Activated CD8-positive, alpha-beta memory T cell treated with anti-CD3 and anti-CD28 coated beads, Interleukin-2, amount 50 U/mL, for 1 hour (primary cell): ENCODE data around the gene FSIP1.
A peak's percentile ranks its signal among the peaks of the same experiment; 100 is the strongest.

Experiments
- DNase-seq: peaks from one replicate; pipeline ENCODE4 v3.0.0-alpha.2; 2020; ENCODE audit errors: extremely low read depth

Gene FSIP1

GRCh38 chr15:39756806-39757522 lies 25.7 kb downstream of the FSIP1 start:
- DNase-seq: peak; percentile 1

DNA sequence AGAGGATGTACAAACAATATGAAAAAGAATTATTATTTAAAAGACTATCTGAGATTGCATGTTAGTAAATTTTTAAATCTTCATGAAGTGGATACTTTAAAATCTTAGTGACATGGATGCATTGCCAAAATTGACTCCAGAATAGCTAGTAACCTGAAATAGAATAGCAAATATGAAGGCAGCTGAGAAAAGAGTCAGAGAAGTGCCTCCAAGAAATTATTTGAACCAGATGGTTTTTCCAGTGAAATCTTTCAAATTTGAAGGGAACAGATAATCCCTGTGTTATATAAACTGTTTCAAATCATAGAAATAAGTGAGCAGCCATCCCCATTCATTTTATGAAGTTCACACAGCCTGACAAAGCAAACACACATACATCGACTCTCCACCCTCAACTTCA lies 29.6 kb downstream of the FSIP1 start:
- DNase-seq: no peak

DNA sequence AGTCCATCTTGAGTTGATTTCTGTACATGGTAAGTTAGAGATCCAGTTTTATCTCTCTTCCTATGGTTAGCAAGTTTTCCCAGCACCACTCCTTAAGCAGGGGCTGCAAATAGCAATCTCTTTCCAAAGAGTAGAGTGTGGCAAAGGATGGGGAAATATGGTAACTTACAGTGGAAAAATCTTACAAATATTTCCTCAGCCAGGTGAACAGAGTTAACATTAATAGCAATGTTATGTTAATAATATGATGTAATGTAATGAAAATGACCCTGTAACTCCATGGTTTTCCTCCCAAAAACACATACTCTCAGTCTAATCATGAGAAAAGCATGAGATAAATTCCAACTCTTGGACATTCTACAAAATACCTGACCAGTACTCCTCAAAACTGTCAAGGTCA lies 30.4 kb downstream of the FSIP1 start:
- no peak for DNase-seq

GRCh38 chr15:39748276-39748675 lies 34.4 kb downstream of the FSIP1 start:
- DNase-seq: no peak

DNA sequence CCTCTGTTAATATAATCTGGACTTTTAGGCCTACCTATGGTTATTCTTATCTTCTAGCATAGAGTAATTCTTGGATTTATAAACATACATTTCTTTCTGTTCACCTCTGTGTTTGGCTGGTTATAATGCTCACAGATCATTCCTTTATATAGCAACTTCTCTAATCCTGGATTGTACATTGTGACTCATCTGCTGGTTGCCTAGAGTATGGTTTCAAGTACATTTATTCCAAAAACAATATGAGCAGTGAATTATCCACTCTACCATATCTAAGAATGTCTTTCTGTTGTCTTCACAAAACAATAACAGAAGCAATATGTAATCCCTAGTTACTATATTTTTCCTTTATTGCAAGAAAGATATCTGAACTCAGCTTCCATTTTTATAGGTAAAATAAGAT lies 35.3 kb downstream of the FSIP1 start:
- DNase-seq: no peak

DNA sequence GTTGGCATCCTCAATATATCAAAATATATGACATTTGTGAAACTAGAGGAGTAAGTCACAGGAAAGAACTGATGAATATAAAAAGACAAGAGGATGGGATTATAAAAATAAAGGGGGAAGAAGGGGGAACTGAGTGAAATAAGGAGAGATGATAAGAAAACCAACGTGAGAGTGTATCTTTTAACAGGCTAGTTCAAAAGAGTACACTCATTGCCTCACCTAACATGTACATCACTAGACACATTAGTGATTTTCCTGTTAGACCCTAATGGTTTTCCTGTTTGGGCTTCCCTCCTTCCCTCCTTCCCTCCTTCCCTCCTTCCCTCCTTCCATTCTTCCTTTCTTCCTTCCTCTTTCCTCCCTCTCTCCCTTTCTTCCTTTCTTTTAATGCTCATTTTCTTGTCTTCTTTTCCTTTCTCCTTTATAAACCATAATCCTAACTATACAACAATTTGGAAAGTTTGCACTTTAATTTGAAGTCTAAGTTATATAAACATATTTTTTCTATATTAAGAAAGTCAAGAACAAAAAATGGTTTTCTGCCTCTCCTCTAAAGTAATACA lies 35.8 kb downstream of the FSIP1 start:
- no peak for DNase-seq

DNA sequence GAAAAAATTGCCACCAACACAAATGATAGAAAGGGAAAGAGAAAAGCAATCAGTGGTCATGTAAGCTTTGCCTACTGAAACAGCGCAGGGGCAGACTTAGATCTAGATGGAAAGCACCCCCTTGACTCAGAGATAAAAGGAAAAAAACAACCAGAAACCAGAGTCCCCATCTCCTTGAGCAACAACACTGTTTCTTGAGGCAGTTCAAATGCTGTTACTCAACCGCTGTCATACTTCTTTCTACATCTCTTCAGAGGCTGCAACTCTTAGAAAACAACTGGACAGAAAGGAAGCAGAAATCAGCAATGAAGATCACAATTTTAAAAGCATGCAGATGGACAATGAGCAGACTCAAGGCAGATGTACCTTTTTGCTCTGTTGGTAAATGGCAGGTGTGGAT lies 36.5 kb downstream of the FSIP1 start:
- DNase-seq: no peak

DNA sequence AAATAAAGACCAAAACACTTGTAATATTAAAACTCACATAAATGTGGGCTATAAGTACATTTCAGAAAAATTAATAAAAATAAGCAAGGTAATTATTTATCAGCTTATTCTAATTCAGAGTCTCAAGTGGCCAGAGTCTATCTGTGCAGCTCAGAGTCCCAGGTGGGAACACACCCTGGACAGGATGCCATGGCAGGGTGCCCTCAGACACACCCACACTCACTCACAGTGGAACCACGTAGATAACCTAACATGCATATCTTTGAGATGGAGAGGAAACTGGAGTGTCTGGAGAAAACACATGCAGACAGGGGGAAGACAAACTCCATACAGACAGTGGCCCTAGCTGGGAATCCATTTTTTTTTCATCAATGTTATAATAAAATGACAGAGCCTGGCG lies 37.2 kb downstream of the FSIP1 start:
- no peak for DNase-seq

DNA sequence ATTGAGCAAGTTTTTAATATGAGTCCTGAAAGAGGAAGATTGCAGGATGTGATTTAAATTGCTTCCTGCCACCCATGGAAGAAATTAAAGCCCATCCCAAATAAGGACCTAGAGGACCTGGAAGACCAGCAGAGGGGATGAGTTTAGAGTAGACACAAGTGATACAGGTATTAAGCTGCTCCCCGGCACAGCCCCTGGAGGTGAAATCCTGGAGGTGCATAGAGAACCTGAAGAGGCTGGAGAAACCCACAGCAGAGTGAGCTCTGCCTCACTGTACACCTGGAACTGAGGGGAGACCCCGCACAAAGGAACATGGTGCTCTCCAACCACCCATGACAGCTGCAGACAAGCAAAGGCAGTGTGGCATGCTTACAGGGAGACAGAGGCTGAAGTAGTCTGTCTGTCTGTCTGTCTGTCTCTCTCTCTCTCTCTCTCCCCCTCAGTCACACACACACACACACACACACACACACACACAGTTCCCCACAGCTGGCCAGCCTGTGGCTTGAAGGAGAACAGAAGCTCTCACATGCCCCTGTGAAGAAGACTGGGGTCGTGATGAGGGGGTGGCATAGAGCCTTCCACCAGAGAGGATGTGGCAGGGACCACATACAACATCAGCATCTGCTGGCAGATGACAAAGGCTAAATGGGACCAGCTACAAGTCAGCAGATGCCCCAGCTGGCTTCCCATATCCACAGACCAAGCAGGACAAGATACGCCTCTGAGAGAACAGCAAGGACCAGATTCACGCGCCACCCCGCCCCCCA lies 38.1 kb downstream of the FSIP1 start:
- no peak for DNase-seq

DNA sequence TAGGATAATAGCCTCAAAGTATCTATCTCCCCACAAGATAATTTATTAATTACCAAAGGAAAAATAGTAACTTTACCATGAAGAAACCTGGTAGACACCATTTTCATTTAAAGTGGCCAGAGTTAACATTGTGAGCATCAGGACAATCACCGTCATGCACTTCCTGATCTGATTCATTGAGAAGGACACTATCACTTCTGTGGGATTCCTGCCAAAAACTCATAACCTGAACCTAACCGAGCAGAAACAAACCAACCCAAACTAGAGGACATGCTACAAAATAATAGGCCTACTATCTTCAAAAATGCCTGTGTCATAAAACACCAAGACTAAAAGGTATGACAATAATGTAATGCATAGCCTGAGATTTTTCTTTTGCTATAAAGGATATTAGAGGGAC lies 39.0 kb downstream of the FSIP1 start:
- no peak for DNase-seq

DNA sequence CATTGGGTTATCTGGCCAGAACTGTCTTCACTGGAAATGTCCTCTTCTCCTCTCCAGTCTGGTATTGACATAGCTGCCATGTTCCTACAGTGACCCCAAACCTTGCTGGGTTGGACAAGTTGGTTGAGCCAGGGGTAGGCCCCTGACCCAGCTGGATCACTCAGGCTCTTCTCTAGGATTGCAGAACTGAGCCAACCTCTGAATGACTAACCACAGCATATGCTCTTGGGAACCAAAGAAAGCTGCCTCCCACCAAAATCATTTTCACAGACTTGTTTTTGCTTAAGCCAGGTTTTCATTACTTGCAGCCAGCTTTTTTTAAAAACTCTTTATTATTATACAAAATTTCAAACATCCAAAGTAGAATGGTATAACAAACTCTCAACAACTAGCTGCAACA lies 41.4 kb downstream of the FSIP1 start:
- DNase-seq: no peak

GRCh38 chr15:39738998-39739397 lies 43.6 kb downstream of the FSIP1 start:
- DNase-seq: no peak

DNA sequence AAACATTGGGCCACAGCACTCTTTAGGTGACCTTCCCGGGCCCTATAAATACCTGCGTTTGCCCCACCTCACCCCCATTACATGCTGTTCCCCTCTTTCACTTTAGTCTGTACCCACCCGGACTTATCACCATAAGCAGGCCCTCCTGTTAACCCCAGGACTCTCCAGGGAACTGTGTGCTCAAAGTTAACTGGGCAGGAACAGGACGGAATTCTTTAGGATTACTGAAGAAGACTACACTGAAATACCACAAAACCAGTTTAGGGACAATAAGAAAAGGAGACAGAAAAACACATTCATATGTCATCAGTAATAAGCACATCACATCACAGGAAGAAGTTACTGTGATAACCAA lies 45.5 kb downstream of the FSIP1 start:
- DNase-seq: no peak

DNA sequence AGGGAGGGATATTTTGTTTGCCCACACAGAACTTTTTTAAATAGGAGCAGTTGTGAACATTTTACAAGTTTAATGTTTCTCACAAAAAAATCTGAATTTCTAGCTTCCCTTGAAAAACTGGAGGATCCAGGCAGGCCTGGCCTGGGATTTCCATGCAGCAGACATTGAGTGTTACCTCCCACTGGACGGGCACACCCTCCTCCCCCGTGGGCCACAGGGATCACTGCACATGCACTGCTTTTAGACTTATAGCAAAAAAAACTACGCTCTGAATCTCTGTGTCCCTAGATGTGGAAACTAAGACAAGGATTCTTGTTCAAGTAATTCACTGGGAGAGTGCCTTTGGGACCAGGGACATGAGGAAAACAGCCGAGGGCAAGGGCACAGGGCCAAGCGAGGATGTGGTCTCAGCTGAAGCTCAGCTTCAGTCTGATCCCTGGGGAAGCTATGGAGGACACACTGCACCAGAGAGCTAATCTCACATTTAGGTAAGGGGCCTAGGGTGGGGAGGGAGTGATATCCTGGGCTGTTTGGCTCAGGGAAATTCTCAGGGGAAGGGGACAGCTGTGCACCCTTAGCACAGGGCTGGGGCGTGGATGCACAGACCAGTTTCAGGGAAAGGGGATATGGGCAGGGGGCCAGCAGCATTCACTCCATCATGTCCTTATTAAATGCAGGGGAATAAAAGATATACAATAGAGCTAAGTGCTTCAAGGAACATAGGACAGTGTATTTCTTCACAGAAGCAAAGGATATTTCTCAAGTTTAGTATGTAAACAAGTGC lies 46.0 kb downstream of the FSIP1 start:
- DNase-seq: no peak

DNA sequence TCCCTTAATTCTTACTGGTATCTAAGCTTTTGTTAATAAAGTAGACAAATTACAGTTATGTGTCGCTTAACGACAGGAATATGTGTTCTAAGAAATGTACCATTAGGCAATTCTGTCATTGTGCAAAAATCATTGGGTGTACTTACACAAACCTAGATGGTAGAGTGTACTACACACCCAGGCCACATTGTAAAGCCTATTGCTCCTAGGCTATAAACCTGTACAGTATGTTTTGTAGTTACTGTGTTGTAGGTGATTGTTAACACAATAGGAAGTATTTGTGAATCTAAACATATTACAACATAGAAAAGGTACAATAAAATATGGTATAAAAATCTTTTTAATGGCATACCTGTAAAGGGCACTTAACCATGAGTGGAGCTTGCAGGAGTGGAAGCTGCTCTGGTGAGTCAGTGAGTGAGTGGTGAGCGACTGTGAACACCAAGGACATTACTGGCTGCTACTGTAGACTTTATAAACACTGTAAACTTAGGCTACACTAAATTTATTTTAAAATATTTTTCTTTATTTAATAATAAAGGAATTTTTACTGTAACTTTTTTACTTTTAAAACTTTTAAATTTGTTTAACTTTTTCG lies 47.4 kb downstream of the FSIP1 start:
- no peak for DNase-seq

DNA sequence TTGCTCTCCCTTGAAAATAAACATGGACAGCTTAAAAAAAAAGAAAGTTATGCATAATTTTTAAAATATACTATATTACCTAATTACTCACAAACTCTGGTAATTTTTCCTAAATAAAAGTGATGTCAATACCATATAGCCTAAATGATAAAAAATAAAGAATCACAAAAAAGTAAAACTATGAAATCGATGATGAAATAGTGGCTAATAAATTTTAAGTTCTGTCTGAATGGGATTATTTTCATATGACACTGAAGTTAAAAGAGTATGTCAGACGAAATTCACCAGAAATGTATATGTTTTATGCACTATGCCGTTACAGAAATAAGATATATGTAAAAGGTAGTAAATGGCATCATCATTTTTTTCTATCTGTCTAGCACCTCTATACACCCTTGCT lies 51.4 kb downstream of the FSIP1 start:
- no peak for DNase-seq

GRCh38 chr15:39730552-39730951 lies 52.1 kb downstream of the FSIP1 start:
- no peak for DNase-seq

DNA sequence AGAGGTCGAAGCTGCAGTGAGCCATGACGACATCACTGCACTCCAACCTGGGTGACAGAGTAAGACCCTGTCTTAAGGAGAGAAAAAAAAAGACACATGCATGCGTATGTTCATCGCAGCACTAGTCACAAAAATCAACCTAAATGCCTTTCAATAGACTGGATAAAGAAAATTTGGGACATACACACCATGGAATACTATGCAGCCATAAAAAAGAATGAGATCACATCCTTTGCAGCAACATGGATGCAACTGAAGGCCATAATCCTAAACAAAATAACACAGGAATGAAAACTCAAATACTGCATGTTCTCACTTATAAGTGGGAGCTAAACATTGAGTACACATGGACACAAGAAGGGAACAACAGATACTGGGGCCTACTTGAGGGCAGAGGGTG lies 53.1 kb downstream of the FSIP1 start:
- DNase-seq: no peak

DNA sequence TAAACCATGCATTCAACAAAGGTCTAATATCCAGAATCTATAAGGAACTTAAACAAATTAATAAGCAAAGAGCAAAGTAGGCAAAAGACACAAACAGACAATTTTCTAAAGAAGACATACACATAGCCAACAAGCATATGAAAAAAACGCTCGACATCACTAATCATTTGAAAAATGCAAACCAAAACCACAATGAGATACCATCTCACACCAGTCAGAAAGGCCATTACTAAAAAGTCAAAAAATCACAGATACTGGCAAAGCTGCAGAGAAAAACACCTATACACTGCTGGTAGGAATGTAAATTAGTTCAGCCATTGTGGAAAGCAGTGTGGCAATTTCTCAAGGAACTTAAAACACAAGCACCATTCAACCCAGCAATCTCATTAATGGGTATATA lies 53.8 kb downstream of the FSIP1 start:
- no peak for DNase-seq

DNA sequence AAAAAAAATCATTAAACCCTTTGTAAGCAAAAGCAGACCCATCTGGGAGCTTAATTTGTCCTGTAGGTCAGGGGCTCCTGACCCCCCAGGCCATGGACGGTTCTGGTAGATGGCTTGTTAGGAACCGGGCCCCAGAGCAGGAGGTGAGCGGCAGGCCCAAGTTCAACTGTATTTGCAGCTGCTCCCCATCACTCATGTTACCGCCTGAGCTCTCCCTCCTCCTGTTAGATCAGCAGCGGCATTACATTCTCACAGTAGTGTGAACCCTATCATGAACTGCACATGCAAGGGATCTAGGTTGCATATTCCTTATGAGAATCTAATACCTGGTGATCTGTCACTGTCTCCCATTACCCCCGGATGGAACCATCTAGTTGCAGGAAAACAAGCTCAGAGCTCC lies 60.7 kb downstream of the FSIP1 start:
- no peak for DNase-seq

- DNase-seq: no peak
Measured at GRCh38 chr15:39720621-39721611, 61.7 kb downstream of the FSIP1 start.
